Endothelial cell of umbilical vein (primary cell): ENCODE data around the gene VHLL.

Experiments used
- CTCF ChIP-seq, 2 donors: IDR thresholded peaks; 1 replicate in 1 of 2; 2 replicates in 1 of 2; pipeline ENCODE4 v1.5.1; 2011; ENCODE audit warnings: low read length in 2 of 2, mild to moderate bottlenecking in 2 of 2, moderate library complexity in 2 of 2, control low read depth in 1 of 2, inconsistent platforms in 1 of 2, low read depth in 1 of 2; ENCODE audit not compliant: insufficient read depth in 1 of 2; ENCODE audit errors: extremely low read depth in 1 of 2
- FOS ChIP-seq: IDR thresholded peaks from 2 replicates; pipeline ENCODE4 v1.6.1; 2011; ENCODE audit warnings: mild to moderate bottlenecking, low read length, moderate library complexity, borderline replicate concordance; ENCODE audit not compliant: insufficient read depth
- GATA2 ChIP-seq: IDR thresholded peaks from 2 replicates; pipeline ENCODE4 v1.7.0; 2011; ENCODE audit warnings: low read depth, mild to moderate bottlenecking, moderate library complexity, mixed read lengths, low read length; ENCODE audit not compliant: insufficient read length, insufficient read depth
- JUN ChIP-seq: IDR thresholded peaks from 2 replicates; pipeline ENCODE4 v1.6.1; 2011; ENCODE audit warnings: borderline replicate concordance, low read depth; ENCODE audit not compliant: insufficient read length, insufficient read depth
- MYC ChIP-seq: IDR thresholded peaks from one replicate; pipeline ENCODE4 v1.6.1; 2011; ENCODE audit warnings: mild to moderate bottlenecking, low read depth, low read length
- POLR2A ChIP-seq: IDR thresholded peaks from 2 replicates; pipeline ENCODE4 v1.6.1; 2012; ENCODE audit warnings: low read depth, mild to moderate bottlenecking, control low read depth, low read length
- POLR2AphosphoS5 ChIP-seq: IDR thresholded peaks from 2 replicates; pipeline ENCODE4 v1.6.1; 2012; ENCODE audit warnings: low read depth, mild to moderate bottlenecking, control low read depth, low read length, moderate library complexity; ENCODE audit not compliant: insufficient read depth

- TF ChIP-seq CTCF (IDR thresholded peaks at IDR 0.05; ENCODE audit: extremely low read depth in 1 of 2, insufficient read depth in 1 of 2, low read depth in 1 of 2, low read length in 2 of 2) (peak in 1 of 2 donors; percentile 6), POLR2A (no peak), POLR2AphosphoS5 (no peak), GATA2 (no peak), MYC (no peak), JUN (no peak), FOS (no peak)
Measured at GRCh38 chr1:156337888-156338179, 38.7 kb upstream of the VHLL start.
